IPS-11a (cell line): ENCODE data around the gene FYN.
A peak's percentile ranks its signal among the peaks of the same experiment; 100 is the strongest.

Experiments used
- H3K4me3 ChIP-seq: one replicate; pipeline ENCODE4 v1.5.1; 2013; ENCODE audit warnings: low read depth, low read length, control low read depth

The FYN gene

DNA sequence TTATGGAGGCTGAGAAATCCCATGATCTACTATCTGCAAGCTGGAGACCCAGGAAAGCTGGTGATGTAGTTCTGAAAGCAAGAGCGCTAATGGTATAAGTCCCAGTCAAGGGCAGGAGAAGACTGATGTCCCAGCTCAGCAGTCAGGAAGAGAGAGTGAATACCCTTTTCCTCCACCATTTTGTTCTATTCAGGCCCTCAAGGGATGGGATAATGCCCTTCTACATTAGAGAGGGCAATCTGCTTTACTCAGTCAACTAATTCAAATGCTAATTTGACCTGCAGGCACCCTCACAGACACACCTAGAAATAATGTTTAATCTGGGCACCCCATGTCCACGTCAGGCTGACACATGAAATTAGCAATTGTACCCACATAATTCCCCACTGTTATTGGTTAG, 10.8 kb upstream of the FYN start:
- no peak overlapping the region for H3K4me3 ChIP-seq

DNA sequence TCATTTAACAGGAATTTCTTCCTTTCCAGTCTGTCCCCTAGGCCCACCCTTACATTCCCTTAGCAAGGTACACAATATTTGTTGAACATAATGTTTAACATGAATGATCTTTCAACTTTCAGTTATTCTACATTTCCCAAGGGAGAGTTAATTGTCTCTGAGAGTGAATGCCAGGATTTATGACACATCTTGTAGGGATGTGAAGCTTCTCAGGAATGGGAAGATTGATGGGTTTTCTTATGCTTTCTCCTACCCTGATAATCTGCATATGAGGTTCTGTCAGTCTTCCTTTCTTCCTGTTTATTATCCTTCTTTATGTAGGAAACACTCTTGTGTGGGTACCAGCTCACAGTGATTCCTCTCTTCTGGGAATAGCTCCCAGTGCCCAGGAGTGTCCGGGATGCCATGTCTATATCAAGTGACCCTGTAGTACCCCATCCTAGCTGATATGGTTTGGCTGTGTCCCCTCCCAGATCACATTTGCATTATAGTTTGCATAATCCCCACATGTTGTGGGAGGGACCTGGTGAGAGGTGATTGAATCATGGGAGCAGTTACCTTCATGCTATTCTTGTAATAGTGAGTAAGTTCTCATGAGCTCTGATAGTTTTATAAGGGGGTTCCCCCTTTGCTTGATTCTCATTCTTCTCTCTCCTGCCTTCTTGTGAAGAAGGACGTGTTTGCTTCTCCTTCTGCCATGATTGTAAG, 7.1 kb upstream of the FYN start:
- H3K4me3 ChIP-seq, result no peak overlapping the region

DNA sequence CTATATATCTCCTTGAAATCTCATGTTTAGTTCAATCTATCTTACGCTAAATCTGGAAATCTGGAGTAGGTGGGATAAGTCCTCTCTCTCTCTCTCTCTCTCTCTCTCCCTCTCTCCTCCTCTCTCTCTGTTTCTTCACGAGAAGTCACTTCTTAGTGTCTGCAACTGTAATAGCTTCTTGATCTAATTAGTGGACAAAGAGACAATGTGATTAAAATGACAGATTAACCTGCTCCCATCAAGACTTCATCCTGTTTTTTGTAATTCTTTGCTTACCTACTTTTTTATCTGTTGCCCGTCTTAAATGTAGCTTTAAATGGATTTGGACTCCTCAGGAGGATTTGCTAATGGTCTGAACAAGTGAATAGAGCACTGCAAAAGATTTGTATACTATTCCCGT, 2.5 kb upstream of the FYN start:
- H3K4me3 ChIP-seq, result no peak overlapping the region

DNA sequence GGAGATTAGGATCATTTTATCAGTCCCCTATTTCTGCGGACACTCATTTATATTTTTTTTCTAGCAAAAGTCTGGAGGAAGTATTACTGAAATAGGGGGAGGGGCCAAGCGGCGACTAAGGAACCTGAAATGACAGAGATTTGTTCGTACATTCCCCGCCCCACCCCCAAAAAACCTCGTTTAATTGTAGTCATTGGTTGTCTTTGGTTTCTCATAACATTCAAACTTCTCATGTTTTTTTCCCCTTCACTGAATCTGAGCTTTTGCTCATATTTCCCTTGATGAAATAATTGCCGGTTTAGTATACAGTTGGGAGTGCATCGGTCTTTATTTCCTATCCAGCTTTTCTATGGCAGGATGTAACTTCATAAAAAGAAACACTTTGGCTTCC, 768 bp upstream of the FYN start:
- H3K4me3 ChIP-seq, result peak overlapping the region; percentile 79

DNA sequence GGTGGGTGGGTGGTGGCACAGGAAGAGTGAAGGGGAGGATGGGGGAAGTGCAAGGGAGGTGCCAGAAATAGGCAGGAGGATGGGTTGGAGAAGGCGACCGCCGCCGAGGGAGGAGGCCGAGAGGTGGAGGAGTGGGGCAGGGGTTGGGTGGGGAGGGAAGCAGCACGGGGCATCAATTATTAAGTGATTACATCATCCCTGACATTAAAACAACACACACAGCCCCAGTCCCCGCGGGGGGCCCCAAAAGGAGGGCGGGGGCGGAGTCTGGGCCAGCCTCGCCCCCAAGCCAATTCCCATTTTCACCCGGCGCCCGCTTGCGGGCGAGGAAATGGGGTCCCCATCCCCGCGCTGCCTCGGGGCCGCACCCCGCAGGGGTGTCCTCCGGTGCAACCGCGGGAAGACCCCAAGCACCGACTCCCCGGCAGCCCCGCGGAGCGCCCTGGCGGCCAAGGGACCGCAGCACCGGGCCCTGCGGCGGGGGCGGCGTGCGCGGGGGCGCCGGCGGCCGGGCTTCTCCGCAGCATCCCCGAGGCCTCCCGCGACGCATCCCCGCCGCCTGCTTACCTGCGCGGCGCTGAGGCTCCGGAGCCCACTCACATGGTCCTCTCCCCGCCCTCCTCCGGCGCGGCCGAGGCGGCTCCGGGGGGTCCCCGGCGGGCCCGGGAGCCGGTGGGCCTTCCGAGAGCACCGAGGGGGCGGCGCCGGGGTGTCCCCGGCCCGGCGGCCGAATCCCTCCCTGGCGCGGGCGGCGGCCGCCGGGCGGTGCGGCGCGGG, 663 bp downstream of the FYN start:
- H3K4me3 ChIP-seq, result peak overlapping the region; percentile 71

DNA sequence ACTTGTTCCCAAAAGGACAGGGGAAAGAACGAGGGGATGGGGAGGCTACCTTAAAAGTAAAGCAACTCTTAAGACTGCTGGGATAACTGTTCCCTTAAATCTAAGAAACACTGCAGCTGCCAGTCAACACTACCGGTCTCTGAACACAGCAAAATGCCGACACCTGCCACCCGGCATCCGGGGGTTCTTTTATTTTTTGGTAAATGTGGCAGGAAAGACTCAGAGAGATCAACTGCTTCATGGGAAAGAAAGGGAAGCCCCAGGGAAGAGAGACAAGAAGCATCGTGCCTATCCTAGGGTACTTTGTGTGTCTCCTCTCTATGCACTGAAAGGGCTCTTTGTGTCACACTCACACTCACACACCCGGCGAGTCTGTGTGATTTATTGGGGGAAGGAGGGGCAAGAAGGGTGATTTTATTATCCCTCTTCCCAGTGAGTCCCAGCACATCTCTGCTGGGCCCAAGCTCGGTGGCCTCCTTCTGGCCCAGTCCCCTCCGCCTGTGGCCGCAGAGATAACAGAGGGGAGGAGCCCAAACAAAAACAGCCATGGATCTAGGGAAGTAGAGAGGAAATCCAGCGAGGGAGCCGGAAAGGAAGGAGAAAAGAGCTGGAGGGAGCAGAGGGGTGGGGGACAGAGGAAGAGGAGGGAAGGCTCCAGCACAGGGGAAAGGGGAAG, 1.4 kb downstream of the FYN start:
- peak overlapping the region; percentile 71 for H3K4me3 ChIP-seq

DNA sequence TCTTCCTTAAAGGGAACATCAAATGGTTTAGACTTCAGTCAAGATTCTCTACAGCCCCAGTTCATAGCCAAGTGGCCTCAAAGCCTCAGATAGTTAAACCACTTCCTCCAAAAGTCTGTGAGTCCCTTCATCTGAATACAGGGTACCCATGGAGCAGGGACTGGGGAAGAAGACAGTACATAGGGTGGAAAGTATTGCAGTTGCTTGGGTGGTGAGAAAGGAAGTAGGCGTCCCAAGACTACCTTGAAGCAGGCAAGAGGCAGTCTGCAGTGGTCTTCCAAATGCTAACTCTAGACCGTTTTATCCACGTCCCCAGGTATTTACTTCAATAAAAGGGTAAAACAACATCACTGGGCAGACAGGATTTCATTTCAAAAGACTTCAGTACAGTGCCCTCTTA, 2.0 kb downstream of the FYN start:
- H3K4me3 ChIP-seq, result peak overlapping the region; percentile 71

DNA sequence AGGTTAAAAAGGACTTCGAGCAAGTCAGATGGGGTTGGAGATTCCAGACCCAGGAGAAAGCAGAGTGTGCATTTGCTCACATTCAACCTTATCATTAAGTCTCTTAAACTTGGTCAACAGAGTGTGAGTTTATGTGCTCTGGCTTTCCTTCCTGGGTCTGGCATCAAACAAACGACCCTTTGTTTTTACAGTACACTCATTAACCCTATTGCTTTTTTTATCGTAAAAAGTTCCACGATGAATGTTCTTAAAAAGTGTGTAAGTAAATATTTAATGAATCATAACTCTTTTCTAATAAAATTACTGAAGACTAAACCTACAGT, 2.5 kb downstream of the FYN start:
- H3K4me3 ChIP-seq, result no peak overlapping the region

DNA sequence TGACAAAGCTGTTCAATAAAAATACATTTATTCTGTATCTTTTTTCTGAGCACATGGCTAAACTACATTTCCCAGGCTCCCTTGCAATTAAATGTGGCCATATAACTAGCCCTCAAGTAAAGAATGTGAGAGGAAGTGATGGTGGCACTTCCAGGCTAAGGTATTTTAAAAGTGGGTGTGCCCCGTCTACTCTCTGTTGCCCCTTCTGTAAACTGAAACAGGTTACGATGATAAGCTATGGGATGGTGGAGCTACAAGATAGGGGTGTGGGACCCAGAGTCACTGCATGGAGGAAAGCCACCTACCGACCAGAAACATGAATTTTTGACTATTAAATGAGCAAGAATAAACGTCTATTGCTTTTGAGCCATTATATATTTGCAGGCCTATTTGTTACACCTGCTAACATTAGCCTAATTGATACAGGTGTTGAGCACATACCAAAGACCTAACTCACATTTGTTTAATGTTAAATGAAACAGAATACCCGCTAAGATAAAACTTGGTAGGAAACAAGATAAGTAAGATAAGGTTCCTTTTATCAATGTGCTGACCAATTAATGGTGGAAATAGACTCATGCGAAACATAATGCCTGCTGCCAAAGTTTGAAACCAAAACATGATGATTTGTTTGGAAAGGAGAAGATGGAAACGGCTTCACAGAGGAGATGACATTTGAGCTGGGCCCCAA, 3.1 kb downstream of the FYN start:
- no peak overlapping the region for H3K4me3 ChIP-seq

DNA sequence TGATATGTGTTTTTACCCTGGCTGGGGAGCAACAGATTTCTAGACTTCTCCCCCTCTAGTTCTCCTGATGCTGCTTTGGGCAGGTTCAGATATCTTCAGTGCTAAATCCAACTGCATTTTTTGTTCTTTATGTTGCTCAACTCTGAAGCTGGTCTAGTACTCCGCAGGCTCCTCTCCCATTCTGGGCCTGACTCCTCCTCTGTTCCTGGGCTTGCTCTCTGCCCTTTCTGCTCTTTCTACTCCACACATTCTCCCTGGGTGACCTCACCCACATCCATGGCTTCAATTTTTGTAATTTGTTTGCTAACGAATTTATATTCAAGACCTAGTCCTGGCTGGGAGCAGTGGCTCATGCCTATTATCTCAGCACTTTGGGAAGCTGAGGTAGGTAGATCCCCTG, 6.4 kb downstream of the FYN start:
- no peak overlapping the region for H3K4me3 ChIP-seq

DNA sequence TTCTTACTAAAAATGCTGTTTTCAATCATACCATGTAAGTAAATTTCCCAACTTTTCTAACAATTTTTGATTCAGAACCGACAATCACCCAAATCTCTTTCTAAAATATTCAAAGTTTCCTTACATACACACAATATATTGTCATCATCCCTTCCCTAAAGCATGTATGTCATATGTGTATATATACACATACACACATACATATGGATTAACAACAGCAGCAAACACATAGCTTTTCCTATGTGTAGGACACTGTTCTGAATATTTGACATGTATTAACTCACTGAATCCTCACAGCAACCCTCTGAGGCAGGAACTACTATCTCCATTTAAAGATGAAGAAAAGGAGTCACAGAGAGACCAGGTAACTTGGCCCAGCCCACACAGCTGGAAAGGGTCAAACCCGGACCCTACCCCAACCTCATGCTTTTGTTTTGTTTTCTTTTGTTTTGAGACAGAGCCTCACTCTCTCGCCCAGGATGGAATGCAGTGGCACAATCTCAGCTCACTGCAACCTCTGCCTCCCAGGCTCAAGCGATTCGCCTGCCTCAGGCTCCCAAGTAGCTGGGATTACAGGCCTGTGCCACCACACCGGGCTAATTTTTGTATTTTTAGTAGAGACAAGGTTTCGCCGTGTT, 7.2 kb downstream of the FYN start:
- no peak overlapping the region for H3K4me3 ChIP-seq

DNA sequence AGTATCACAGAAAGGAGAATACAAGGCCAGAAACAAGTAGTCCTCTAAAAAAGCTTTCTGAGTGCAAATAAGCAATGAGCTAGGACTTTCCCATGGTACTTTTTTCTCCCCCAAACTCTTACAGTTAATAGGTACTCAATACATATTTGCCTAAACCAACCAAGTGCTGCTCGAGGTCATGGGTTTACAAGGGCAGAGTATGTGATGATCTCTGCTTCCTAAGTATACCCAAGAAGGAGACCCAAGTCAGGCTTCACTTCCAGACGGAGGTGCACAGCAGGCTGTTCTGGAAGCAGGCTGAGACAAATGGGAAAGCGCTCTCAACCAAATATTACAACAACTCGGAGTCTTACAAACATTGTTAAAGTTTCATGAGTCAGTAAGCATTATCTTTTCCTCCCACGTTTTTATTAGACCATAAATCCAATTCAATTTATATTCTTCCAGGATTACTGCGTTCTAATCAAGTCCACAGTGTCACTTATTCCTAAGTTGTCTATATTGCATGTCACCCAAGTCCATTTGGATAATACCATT, 8.1 kb downstream of the FYN start:
- no peak overlapping the region for H3K4me3 ChIP-seq

DNA sequence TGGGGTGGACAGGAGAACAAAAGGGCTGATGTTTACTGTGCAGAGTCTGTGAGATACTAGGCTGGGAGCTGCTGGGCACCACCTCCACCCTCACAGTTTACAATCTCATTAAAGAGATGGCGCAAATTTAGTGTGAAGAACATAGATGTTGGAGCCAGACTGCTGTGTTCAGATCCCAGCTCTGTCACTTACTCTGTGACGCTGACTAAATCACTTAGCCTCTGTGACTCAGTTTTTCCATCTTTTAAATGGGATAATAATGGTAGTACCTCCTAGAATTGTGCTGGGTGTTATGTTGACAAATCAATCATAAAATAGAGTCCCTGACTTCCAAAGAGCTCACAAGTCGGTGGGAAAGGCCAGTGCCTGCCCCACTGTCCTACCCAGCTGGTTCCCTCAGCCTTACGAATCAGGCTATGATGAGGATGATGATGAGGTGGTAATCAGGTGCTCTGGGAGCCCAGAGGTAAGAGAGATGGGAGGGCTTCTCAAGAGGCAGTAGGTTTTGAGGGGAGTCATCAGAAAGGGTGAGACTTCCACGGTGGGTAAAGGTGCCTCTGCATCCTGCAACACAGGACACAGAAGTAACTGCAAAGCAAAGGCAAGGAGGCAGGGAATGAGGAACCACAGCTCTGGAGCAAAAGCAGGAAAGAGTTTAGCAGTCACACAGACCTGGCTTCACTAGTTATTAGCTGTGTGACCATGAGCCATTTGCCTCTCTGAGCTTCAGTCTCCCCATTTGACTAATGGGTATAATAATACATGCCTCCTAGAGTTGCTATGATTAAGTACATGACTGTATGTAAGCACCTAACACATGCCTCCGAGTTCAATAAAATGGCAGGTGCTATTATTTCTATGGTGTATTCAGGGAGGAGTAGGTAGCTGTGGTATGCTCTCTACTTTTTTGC, 8.9 kb downstream of the FYN start:
- no peak overlapping the region for H3K4me3 ChIP-seq

DNA sequence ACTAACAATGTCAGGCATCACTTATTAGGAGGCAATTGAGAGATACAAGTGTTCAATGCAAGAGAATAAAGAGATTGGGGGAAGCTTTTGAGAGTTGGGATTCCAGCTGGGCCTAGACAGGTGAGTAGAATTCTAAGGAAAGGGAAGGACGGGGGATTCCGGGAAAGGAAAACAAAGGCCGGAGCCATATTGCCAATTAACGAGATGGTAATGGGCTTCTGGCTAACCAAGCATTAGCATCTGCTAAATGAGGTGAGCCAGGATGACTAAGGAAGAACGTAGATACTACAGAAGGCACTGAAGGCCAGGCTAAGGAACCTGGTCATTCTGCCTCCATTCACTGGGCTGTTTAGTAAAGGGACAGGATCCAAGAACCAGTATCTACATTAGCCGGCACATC, 10.5 kb downstream of the FYN start:
- no peak overlapping the region for H3K4me3 ChIP-seq

DNA sequence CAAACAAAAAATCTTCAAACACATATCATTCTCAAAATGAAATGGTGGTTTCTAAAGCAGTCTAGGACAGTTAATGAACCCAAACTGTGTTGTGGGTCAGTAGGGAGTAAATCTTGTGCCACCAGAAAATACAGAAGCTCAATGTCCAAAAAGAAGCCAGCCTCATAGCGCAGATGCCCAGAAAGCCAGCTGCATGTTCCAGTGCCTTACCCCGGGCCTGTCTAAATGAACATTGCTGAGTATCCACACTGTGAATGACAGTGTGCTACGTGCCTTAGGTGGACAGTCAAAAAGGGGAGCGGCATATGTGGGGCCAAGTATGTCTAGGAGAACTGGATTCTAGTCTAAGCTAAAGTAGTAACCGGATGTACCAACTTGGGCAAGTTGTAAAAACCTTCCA, 10.9 kb downstream of the FYN start:
- H3K4me3 ChIP-seq, result no peak overlapping the region

DNA sequence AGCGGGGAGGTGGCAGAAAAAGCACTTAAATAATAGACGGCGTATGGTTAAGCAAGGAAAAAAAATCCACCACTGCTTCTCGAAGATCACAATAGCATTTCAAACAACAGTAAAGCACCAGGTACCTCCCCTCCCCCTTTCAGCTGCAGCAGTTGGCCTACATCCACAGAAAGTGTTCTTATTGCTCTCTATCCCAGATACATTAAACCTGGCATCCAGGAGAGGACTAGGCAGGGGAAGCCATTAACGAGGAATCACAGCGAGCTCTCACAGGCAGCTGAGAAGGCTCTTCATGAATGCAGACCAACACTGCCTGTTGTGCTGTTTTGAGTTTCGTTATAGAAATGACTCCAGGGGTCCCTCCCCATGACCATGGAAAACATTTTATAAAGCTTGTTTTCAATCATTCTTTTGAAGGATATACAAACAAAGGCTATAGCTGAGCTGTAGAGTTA, 11.8 kb downstream of the FYN start:
- H3K4me3 ChIP-seq, result no peak overlapping the region

DNA sequence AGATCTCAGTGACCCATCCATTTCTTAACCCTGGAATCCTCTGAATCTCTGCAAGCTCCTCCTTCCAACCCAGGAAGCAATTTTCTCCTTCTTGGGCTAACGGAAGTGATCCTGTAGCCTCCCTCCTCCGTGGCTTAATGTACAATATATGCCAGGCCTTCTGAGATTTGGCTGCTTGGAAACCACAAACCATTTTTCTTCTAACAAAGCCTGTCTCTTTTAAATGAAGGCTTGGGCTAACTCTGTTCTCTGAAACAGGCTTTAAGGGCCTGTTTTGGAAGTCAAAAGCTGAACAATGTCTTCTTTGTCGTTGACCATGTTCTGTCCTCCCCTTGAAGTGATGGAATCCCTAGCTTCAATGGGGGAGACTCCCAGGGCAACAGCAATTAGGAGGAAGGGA, 14.9 kb downstream of the FYN start:
- no peak overlapping the region for H3K4me3 ChIP-seq

DNA sequence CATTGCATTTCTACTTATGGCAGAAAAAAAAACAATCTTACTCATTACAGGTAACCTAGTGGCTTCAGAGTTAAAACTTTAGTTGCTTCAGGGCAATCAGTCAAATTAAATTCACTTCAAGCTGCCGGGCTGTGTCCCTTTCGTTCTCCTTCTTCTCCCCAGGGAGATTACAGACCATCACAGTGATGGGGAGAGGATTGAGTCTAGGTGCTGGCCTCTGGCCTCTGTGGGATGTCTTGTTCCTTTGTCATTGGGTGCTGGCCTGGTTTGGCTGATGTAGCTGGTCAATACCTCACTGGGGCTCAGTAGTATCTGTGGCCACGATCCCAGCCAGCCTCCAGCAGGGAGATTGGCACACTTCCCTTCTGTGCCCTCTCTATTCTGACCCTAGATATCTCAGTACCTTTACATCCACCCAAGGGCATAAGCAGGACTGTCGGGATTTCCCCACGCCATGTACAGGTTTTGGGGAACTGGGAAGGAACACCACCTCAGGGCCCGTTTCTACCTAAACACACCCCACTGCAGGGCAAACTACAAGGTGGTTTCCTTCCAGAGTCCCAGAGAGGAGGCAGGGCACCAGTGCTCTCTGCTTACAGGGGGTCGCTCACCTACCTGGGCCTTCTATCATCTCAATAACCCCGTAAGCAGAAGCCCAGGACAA, 15.4 kb downstream of the FYN start:
- H3K4me3 ChIP-seq, result no peak overlapping the region

DNA sequence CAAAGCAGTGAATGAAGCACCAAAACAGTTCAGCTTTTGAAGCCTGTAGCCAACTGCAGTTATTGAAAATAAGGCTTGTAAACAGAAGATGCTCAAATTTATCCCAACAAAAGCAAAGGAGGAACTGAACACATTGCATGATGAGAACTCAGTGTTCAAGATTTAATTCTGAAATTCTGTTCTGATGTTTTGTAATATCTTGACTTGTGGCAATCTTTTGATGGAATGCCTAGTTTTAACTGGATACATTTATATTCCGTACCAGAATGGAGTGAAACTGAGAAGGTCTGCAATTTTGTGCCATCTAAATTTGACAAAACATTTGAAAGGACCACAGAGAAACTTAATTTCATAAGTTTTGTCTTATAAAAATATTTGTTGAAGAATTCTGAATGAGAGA, 17.5 kb downstream of the FYN start:
- no peak overlapping the region for H3K4me3 ChIP-seq
